Choroid plexus epithelial cell (primary cell): ENCODE results near the gene ATP13A2.

Experiments
- DNase-seq: peaks from one replicate; pipeline ENCODE4 v3.0.0-alpha.2; 2010; ENCODE audit warnings: low read depth
- H3K4me3 ChIP-seq: 2 replicates; pipeline ENCODE4 v1.5.1; 2011; ENCODE audit warnings: low read depth, mild to moderate bottlenecking, control low read depth, low read length, moderate library complexity
- TF ChIP-seq, protein P1 (sequence below): conservative IDR thresholded peaks from 2 replicates; pipeline ENCODE4 v1.5.1; 2011; ENCODE audit warnings: low read depth, mild to moderate bottlenecking, control low read depth, inconsistent platforms, low read length, moderate library complexity

Gene ATP13A2

DNA sequence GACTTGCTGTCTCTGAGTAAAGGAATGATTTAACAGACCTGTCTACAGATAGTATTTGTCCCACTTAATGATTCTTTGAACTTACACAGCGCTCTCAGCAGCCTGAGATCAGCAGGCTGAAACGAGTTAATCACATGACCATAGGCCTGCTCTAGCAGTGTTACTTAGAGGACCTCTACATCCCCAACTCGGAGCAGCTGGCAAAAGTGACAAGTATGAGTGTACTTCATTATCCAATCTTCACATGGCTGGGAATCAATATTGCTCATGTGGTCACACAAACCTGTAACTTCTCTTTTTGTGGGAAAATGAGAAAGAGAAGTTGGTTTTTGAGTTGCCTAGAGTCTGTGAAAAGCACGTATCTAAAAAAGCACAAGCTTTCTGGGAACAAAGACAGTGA is 11.4 kb upstream of the ATP13A2 start:
- H3K4me3 ChIP-seq, result no peak overlapping the region
- TF ChIP-seq, protein P1, sequence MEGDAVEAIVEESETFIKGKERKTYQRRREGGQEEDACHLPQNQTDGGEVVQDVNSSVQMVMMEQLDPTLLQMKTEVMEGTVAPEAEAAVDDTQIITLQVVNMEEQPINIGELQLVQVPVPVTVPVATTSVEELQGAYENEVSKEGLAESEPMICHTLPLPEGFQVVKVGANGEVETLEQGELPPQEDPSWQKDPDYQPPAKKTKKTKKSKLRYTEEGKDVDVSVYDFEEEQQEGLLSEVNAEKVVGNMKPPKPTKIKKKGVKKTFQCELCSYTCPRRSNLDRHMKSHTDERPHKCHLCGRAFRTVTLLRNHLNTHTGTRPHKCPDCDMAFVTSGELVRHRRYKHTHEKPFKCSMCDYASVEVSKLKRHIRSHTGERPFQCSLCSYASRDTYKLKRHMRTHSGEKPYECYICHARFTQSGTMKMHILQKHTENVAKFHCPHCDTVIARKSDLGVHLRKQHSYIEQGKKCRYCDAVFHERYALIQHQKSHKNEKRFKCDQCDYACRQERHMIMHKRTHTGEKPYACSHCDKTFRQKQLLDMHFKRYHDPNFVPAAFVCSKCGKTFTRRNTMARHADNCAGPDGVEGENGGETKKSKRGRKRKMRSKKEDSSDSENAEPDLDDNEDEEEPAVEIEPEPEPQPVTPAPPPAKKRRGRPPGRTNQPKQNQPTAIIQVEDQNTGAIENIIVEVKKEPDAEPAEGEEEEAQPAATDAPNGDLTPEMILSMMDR, result no peak
- DNase-seq, result no peak

DNA sequence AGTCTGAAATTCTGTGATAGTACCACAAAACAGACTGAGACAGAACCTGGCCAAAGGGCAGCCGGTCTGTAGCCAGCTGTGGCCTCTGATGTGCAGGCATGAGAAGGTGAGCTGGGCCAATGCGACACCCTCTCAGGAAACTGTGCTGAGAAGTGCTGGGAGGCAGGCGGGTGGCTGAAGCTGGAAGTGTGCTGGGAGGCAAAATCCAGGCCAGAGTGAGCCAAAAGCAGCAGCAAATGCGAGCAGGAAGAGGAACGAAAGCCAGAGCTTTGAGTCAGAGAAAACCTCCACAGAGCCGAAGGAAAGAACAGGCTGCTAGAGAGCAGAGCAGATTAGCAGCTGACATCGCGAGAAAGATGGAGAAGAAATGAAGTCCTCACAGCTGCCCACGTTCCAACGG is 10.2 kb upstream of the ATP13A2 start:
- H3K4me3 ChIP-seq, result no peak overlapping the region
- TF ChIP-seq, protein P1, result no peak
- no peak for DNase-seq

DNA sequence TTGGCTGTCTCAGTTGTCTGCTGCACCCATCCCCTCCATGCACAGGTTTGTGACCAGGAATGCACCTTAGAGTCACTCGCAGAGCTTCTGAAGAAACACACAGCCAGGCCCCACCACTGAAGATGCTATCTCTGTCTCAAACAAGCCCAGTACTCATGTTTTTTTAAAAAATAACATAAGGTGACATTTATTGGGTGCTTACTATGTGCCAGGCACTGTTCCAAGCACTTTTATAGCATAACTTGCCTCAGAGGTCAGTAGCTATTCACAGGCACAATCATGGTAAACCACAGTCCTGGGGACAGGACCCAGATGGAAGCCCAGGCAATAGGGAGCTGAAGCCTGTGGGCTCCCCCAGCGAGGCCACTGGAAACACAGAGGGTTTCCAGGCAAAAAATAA is 8.8 kb upstream of the ATP13A2 start:
- no peak for DNase-seq
- no peak overlapping the region for H3K4me3 ChIP-seq
- TF ChIP-seq, protein P1, result no peak

DNA sequence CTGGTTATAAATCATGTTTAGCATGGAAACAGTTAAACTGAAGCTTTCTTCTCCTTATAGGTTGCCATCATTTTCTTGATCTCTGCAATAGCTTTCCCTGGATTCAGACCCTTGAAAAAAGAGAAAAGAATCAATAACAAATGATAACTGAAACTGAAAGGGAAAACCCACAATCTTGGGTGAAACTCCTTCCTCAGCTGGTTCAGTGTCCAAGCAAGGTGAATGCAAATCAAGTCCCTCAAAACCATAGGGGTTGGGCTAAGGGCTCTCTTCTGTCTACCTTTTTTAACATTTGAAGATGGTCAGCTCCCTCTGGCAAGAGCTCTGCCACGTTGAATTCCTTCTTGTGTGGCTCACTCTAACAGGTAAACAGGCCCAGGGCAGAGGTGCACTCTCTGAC is 7.1 kb upstream of the ATP13A2 start:
- TF ChIP-seq, protein P1, result no peak
- DNase-seq, result no peak
- H3K4me3 ChIP-seq, result no peak overlapping the region

DNA sequence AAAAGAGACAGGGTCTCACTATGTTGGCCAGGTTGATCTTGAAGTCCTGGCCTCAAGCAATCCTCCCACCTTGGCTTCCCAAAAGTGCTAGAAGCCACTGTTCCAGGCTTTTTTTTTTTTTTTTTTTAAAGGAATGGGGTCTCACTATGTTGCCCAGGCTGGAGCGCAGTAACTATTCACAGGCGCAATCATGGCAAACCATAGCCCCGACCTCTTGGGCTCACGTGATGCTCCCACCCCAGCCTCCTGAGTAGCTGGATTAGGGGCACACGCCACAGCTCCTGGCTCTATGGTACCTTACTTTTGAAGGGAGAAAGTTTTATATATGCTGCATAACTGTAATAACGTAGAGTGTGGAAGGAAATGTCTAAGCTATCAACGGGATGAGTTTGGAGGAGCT is 5.7 kb upstream of the ATP13A2 start:
- TF ChIP-seq, protein P1, result no peak
- no peak for DNase-seq
- H3K4me3 ChIP-seq, result no peak overlapping the region

DNA sequence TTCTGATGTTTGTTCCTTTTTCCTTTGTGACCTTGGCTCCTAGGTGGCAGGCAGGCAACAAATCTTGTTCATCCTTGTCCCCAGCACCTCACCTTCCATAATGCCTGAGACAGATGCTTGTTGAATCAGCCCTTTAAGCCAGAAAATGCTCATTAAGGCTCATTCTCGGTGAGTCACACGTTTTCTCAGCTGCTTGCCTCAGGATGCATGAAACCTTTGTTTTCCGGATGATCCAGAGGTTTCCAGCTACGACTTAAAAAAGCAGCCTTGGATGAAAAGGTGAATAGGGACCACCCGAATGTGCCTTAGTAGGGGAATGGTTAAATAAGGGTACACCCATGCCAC is 4.6 kb upstream of the ATP13A2 start:
- TF ChIP-seq, protein P1, result no peak
- peak; percentile 58 for DNase-seq
- H3K4me3 ChIP-seq, result no peak overlapping the region

DNA sequence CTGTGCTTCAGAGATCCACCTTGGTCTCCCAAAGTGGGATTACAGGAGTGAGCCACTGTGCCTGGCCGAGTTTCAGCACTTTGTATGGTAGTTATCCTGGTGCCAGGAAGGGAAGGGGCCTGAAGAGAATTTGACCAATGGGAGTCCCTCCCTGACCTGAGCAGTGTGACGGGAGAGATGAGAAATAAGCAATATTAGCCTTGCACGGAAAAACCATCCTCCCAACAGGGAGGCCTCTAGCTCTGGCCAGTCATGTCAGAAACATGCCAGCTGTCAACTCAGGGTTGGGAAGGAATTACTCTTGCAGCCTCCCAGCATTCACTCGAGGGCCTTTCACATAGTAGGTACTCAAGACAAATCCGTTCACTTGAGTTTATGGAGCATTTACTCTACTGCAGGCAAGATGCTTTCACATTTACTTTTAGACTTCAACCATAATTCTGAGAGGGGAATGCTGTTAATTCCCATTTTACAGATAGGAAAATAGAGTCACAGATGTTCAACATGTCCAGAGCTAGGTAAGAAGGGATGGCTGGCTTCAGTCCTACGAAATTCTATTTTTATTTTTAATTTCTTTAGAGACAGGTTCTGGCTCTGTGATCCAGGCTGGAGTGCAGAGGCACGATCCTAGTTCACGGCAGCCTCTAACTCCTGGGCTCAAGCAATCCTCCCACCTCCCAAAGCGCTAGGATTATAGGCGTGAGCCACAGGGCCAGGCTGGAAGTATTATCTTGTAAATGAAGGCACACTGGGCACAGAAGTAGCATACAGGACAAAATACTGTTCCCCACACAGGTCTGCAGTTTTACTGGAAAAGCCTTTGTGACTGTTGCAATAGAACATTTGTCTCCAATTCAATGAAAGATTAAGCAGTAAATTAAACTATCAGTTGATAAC is 3.2 kb upstream of the ATP13A2 start:
- no peak for DNase-seq
- TF ChIP-seq, protein P1, result no peak
- H3K4me3 ChIP-seq, result no peak overlapping the region
